Measurements from ENCODE around the gene UNCX.

Gene UNCX

DNA sequence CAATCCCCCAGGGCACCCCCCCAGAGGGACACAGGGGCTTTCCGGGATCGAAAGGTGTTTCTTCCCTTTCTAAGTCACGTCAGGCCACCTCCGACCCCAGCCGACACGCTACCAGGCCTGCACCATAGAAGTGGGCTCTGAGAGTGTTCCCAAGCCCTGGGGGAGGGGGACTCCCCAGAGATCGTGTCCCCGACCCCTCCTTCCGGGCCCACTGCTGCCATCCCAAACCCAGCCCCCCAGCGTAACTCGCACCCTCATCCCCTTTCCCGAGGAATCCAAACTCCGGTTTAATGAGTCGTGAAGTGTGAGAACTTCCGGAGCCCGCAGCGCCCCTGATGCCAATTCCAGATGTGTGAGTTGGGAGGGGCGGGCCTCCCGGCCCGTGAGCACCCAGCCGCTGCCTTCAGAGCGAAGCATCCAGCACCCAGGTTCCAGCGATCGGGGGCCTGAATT lies 11.3 kb downstream of the UNCX start:
- DNase-seq (ENCODE audit: low read depth) = no peak

GRCh38 chr7:1244700-1245523 lies 12.2 kb downstream of the UNCX start:
- no peak for DNase-seq (ENCODE audit: low read depth)

- DNase-seq (ENCODE audit: low read depth) = no peak
Measured at GRCh38 chr7:1245524-1246050, 12.9 kb downstream of the UNCX start.

GRCh38 chr7:1246160-1246870 lies 13.6 kb downstream of the UNCX start:
- DNase-seq (ENCODE audit: low read depth) = no peak

GRCh38 chr7:1246871-1247526 lies 14.3 kb downstream of the UNCX start:
- no peak for DNase-seq (ENCODE audit: low read depth)

DNA sequence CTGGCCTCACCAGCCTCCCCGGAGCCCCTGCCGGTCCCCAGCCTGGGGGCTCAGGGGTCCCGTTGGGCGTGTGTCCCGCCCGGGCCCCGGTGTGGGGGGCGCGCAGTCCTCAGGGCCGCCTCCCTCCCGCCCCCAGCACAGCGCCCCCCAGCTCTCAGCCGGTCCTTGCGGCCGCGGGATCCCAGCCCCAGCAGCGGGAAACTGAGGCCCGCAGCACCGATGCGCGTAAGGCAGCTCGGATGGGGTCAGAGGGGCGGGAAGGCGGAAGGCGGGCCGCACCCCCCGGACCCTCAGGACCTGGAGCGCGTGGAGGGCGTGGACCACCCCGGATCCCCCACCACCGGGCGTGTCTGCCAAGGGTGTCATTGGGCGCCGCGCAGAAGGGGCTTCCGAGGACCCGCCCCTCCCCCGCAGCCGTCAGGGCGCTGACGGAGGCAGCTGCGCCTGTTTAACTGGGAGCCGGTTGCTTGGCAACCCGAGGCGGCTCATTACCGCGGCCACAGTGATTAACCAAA lies 14.9 kb downstream of the UNCX start:
- DNase-seq (ENCODE audit: low read depth) = no peak

DNA sequence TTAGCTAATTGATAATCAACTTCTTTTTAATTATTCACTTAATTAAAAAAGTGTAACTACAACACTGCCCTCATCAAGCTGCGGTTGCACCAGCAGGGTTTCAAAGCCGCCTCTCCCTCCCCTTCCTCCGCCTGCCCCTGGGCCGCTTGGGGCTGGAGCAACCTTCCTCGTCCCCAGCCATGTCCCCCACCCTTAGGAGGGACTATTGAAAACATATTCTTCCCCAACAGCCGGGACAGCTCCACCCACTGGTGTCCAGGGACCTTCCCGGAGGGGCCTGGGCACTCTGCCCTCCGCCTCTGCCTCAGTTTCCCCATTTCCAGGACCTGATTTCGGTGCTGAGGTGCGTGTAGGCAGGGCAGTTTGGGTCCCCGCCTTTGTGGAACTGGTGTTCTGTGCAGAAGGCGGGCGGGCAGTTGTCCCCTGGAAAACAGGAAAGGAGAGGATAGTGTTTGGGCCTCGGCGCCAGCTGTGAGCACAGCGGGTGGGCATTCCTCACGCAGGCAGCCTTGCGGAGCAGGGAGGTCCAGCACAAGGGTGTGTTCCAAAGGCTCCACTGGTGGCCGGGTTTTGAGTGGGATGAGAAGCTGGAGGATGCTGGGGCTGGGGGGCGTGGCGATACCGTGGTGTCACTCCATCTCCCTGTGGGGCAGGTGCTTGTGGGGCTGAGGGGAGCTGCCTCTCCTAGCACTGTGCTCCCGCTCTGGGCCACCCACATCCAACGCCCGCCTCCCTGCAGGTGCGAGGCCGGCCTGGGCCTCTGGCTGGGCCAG lies 15.7 kb downstream of the UNCX start:
- no peak for DNase-seq (ENCODE audit: low read depth)

GRCh38 chr7:1248916-1249581 lies 16.4 kb downstream of the UNCX start:
- no peak for DNase-seq (ENCODE audit: low read depth)

- DNase-seq (ENCODE audit: low read depth) = no peak
Measured at GRCh38 chr7:1249731-1250130, 17.1 kb downstream of the UNCX start.

DNA sequence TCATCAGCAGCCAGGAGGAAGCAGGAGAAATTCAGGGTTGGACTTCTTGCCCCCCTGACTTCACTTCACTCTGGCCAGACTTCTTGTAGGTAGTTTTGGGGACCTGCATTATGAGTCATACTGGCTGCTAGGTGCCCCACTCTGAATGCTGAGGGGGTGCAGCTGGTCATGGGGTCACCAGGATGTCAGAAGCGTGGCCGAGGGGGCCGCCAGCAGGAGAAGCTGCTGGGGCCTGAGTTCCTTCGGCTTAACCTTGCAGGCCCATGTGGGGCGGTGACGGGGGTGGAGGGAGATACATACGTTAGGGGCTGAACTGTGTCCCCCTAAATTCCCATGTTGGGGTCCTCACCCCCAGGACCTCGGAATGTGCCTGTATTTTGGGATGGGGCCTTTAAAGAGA lies 18.2 kb downstream of the UNCX start:
- DNase-seq (ENCODE audit: low read depth) = no peak

GRCh38 chr7:1251796-1252539 lies 19.3 kb downstream of the UNCX start:
- DNase-seq (ENCODE audit: low read depth) = no peak

DNA sequence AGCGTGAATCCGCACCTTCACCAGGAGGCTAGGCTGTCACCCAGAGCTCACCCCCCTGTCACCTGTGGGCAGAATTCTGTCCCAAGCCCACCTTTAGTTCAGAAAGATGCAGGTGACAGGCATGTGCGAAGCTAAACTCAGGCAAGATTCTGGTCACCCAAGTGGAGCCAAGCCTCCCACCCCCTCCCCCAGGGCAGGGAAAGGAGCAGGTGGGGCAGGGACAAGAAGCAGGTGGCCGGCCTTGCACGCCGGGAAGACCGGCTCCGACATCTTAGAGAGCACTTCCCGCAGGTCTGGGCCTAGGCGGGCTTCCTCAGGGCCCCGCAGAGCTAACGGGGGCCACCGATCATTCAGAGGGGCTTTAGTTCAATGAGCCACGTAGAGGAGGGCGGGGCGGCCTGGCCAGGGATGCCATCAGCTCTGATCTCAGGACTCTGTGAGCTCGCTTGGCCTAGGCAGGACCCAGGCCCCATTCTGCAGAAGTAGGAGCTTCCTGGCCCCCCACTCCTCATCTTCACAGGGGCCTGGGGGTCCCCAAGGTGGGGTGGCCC lies 19.9 kb downstream of the UNCX start:
- DNase-seq (ENCODE audit: low read depth) = no peak

- no peak for DNase-seq (ENCODE audit: low read depth)
Measured at GRCh38 chr7:1253681-1254181, 21.1 kb downstream of the UNCX start.

DNA sequence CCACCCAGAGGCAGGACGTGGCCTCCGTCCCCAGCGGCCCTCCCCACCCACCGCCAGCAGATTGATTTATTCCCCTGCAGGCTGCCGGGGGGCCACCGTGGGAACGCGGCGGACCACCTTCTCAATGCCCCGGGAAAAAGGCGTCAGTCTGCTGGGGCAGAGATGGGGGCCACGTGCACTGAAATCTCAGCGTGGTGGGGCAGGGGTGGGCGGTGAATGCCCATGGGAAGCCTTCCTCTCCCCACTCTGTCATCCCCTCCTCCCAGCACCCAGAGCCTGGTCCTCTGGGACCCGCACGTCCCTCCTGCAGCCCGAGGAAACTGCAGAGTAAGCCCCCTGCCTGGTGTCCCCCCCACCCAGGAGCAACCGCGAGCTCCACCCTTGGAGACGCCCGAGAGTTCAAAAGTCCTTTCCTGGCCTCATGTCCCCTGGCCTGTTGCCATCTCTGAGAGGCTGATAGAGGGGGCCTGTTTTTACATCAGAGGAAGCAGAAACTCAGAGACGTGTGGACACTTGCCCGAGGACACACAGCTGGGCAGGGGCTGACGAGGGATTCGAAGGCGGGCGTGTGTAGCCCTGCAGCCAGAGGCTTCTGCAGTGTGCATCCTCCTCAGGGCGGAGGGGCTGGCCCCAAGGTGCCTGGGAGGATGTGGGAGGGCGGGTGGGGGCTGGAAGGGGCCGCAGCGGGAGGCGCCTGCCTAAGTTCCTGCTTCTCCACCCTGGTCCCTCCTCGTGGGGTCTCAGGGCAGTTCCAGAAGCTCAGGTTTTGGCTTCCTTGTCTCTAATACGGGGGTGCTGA lies 21.8 kb downstream of the UNCX start:
- DNase-seq (ENCODE audit: low read depth) = no peak

- DNase-seq (ENCODE audit: low read depth) = no peak
Measured at GRCh38 chr7:1255080-1255816, 22.6 kb downstream of the UNCX start.

GRCh38 chr7:1255817-1256340 lies 23.2 kb downstream of the UNCX start:
- no peak for DNase-seq (ENCODE audit: low read depth)

DNA sequence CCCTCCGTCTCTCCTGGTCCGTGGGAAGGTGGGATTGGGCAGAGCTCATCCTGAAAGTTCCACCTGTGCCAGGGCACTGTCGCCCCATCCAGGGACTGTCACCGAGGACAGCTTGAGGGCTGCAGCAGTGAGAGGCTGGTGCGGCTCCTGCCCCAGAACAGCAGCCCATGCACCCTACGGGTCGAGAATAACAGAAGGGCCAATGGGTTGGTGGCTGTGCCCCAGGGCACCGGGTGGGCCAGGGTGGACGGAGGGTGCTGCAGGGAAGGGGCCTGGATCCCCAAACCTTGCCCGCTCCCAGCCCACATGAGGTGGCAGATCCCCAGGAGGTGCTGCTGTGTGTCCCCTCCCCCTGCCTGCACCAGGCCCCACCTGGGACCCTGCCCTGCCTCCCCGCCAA lies 23.9 kb downstream of the UNCX start:
- DNase-seq (ENCODE audit: low read depth) = no peak

GRCh38 chr7:1257221-1257620 lies 24.5 kb downstream of the UNCX start:
- DNase-seq (ENCODE audit: low read depth) = no peak

All from amniotic epithelial cell (primary cell).